SH-SY5Y (cell line): ENCODE data around the gene RAB6C.

ENCODE experiments used
- GATA2 ChIP-seq: IDR thresholded peaks from 2 replicates; pipeline ENCODE4 v1.6.1; 2011; ENCODE audit warnings: mild to moderate bottlenecking, low read depth, low read length
- GATA3 ChIP-seq: IDR thresholded peaks from 2 replicates; pipeline ENCODE4 v1.6.1; 2011; ENCODE audit warnings: low read depth, mild to moderate bottlenecking, low read length, moderate library complexity

GRCh38 chr2:129936334-129936934 lies 43.0 kb upstream of the RAB6C start:
- TF ChIP-seq GATA2 (no peak), GATA3 (no peak)
